CD4-positive, alpha-beta T cell treated with Interleukin-17A for 1 hour (primary cell): ENCODE results near the gene EIF4ENIF1.
"Not testable (repeated sequence)": the region's sequence is repeated elsewhere in the genome, so short reads cannot be mapped to it uniquely, and the experiment has no call there.

ENCODE experiments used
- DNase-seq: peaks from one replicate; pipeline ENCODE4 v3.0.0-alpha.2; 2020

Gene EIF4ENIF1

DNA sequence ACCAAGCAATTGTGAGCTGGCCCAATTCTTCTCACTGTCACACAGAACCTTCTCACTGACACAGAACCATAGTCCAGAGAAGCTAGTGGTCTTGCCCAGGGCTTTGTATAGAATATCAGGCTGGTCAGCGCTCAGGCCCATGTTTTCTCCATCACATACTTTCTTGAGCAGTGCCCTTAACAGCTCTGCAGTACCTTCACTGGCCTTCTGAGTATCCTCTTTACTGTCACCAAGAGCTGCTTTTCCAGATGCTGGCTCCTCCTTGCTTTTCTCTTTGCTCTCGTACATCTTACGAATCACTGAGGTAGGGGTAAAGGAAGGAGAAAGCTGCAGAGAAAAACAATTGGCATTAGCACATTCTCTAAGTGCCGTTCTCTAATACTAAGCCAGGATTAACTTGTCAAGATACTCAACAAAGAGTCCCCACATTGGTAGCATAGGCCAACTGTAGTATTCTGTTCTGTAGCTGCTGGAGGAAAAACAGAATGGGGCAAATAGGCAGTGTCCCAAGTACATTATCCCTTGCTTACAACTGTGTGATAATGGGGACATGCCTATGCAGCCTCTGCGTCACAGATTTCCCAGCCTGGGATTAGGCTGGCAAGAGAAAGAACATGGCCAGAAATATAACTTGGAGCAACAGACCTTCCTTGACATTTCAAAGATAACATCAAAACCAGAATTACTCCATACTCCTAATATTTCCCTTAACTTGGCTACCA is 46.7 kb downstream of the EIF4ENIF1 start:
- DNase-seq = no peak

DNA sequence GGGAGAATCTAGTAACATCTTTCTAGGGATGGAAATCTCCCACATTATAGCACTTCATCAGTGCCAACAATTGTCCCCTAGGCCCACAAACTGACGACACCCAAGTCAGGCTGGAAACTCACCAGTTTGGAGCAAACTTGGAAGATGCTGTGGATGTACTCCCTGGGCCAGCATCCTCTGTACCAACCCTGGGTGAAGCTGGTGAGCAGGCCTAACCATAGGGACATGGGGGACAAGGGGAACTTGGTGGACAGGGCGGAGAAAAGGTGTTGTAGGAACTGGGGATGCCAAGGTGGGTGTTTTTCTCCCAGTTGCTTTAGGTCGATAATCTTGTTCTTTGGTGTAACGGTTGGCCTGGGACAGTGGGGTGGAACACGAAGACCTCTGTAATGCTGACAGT is 48.0 kb downstream of the EIF4ENIF1 start:
- DNase-seq = no peak

DNA sequence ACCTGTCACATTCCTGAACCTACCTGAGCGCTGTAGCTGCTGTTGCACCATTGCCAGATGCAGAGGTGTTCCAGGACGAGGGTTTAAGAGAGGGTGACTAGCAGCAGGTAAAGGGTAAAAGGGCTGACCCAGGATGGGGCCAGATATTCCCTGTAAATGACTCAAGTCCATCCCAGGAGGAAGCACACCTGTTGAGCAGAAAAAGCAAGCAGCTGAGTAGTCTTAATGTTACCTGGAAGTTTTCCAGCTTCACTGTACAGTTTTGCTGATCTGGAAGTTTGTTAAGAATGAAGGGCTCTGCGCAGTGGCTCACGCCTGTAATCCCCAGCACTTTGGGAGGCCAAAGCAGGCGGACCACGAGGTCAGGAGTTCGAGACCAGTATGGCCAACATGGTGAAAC is 49.0 kb downstream of the EIF4ENIF1 start:
- no peak for DNase-seq

DNA sequence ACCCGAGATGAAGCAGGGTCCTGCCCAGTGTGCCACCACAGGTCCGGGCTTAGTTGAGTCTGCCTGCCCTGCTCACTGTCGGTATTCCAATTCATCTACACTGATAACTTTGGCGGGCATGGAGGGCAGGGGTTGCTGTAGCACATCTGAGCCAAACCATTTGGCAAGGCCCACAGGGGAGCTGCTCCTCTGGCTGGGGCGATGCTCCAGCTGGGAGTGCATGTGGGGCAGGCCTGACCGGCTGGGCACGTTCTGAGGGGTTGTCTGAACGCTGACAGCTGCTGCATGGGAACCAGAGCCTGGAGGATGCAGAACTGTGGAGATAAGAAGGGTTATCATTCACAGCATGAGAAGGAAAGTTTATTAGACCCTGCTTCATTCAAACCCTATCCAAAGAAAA is 49.8 kb downstream of the EIF4ENIF1 start:
- DNase-seq = no peak

DNA sequence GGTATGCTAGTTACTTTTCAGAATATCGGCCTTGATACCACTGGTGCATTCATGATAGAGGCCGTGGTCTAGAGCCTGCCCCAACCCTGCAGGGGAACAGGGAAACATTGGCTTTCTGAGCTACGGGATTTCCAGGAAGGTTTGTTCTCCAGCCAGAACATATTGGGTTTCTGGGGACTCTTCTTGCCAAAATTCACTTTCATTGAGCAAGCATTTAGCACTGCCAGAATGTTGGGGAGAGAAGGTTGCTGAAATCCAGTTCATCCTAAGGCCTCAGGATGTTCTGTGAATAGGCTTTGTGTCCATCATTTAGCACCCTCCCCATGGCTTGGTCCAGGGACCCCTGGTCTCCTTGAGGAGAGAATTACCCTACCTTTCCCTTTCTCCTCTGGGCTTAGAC is 53.5 kb downstream of the EIF4ENIF1 start:
- DNase-seq = no peak

DNA sequence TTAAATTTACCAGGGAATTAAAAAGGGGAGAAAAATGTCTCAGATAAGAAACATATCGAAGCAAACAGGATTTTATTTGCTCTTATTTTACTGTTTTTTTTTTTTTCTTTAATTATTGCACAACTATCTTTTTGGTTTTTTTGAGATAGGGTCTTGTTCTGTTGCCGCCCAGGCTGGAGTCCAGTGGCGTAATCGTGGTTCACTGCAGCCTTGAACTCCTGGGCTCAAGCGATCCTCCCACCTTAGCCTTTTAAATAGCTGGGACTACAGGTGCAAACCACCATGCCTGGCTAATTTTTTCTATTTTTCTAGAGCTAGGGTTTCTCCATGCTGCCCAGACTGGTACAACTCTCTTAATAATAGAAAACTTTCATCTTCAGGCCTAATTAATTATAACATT is 57.7 kb downstream of the EIF4ENIF1 start:
- DNase-seq = no peak

DNA sequence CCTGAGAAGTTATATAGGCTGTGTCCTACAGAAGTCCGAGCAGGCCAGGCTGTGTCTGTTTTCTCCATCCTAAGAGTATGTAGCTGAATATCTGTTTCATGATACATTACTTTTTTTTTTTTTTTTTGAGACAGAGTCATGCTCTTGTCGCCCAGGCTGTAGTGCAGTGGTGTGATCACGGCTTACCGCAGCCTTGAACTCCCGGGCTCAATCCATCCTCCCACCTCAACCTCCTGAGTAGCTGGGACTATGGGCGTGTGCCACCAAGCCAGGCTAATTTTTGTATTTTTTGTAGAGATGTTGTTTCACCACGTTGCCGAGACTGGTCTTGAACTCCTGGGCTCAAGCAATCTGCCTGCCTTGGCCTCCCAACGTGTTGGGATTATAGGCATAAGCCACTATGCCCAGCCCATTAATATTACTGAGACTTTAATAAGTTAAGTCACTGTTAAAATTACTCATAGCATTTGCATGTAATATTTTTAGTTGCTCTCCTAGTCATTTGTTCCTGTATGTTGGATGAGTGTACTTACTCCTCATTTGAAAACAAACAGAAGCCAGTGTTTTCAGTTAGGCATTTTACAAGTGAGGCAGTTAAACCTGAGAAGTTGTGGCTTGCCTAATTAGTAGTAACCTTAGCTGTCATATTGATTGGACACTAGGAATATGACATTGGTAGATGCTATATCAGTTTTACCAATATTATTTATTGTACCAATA is 64.2 kb downstream of the EIF4ENIF1 start:
- no peak for DNase-seq

DNA sequence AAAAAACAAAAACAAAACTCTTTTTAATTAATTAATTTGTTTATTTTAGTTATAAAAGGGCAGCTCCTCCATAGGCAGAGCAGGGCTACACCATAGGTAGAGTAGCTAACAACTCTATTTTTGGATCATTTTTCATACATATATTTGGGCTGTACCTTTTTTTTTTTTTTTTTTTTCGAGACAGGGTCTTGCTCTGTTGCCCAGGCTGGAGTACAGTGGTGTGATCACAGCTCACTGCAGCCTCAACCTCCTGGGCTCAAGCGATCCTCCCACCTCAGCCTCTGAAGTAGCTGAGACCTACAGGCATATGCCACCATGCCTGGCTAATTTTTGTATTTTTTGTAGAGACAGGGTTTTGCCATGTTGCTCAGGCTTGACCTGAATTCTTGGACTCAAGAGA is 87.3 kb downstream of the EIF4ENIF1 start:
- DNase-seq = not testable (repeated sequence)

DNA sequence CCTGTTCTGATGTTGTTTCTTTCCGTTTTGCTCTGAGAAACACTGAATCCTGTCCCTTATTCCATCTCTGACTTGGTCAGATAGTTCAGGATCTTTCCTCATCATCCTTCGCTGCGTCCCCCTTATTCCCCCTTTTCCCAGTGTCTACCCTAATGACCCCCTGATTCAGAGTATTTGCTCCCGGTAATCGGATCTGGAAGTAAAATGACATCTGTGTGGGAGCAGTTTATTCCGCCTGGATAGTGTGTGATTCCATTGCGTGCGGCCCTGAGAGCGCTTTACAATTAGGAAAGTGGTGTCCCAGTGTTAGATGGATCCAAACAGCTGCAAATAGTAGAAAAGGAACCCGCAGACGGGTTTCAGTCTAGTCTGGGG is 89.6 kb downstream of the EIF4ENIF1 start:
- no peak for DNase-seq

DNA sequence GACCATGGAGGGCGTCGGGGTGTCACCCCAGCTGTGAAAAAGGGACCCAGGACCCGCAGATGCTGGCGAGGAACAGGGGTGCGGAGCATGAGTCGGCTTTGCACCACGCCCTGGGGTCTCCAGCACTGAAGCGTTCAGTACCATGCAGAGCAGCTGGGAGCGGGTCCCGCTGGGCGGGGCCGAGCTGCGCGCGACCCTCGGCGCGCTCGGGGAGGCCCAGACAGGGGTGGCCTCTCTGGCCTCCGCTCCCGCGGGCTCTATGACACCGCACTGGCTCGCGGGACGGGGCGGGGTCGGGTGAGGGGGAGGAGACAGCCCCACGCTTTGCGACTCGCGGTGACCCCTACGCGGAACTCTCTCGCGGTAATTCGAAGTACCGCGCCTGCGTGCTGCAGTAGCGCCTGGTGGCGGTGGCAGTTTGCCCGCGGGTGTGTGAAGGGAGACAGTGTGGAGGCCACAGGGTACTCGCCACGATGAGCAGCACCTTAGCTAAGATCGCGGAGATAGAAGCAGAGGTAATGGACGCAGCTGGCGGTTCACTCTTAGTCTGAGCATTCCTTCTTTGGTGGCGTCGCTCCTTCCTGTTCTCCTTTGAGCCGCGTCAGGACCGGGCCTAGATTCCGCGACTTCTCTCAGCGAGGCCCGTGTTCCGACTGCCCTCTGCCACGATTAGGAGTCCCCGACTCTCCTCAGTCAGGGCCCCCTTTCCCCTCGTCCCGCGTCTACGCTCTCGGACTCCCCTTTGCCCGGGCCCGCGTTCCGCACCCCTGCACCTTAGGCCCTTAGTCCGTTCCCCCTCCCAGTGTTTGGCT is 90.2 kb downstream of the EIF4ENIF1 start, which contains the start of gene DRG1:
DRG1 (plus strand) TSS at position 394 of the 812 bp plus-strand sequence; CDS start at position 474, 80 bp downstream.
- DNase-seq = peak; percentile 96

DNA sequence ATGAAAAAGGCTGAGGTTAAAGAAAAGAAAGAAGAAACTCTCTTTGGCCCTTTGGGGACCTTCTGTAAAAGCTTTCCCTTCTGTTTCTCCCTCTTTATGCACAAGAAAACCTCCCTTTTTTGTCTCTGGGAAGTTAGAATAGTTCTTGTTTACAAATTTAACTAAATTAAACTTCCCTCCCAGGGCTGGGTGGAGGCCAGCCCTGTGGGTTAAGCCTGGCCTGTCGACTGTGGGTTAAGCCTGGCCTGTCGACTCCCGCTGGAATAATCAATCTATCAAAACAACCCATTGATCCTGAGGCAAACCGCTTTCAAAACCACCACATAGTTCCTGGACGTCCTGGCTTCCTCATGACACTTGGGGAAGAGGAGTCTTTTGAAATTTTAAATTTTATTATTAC is 91.4 kb downstream of the EIF4ENIF1 start:
- no peak for DNase-seq

DNA sequence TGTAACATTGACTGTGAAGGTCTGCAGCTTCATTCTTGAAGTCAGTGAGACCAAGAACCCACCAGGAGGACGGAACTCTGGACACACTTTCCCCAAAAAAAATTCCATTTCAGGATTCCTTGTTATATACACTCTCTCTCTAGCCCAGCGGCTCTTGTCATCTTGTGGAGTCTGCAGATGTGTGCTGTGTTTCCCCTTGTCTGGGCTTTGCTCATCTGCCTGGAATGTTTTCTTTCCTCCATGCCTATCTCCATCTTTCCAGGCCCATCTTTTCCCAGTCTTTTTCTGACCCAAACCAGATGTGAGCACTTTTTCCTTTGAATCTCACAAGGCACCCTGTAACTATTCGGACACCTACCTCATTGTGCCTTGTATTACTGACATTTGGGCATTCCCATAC is 95.3 kb downstream of the EIF4ENIF1 start:
- DNase-seq = no peak

DNA sequence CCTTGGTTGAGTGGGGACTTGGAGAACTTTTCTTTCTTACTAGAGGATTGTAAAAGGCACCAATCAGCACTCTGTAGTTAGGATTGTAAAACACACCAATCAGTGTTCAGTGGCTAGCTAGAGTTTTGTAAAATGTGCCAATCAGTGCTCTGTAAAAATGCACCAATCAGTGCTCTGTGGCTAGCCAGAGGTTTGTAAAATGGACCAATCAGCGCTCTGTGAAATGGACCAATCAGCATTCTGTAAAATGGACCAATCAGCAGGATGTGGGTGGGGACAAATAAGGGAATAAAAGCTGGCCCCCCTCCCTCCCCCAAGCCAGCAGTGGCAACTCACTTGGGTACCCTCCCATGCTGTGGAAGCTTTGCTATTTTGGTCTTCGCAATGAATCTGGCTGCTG is 95.7 kb downstream of the EIF4ENIF1 start:
- peak; percentile 10 for DNase-seq
